ENCODE results near the gene HSD11B1.

- TF ChIP-seq CTCF (IDR thresholded peaks at IDR 0.05; ENCODE audit: insufficient read depth, low read length, poor library complexity, severe bottlenecking) (no peak), EZH2phosphoT487 (conservative IDR thresholded peaks at IDR 0.05; ENCODE audit: low read length) (no peak)
These were observed 33.6 kb downstream of the HSD11B1 start for GRCh38 chr1:209738270-209738669.

Data from SU-DHL-6 (cell line).